ENCODE measurements around the gene TOX2.

GRCh38 chr20:43917380-43917779, 2.7 kb downstream of the TOX2 start:
- TF ChIP-seq CTCF (conservative IDR thresholded peaks at IDR 0.05; ENCODE audit: low read length) (no peak), EZH2phosphoT487 (IDR thresholded peaks at IDR 0.05; ENCODE audit: borderline replicate concordance, low read depth, low read length) (no peak)
